Panc1 (cell line): Measurements from ENCODE around the gene AVPI1. TPM values are rescaled to one million over a fixed set of nuclear protein-coding genes. Genes with fewer than 3 reads are reported as not detected.
A peak's percentile ranks its signal among the peaks of the same experiment; 100 is the strongest.

Experiments
- ATAC-seq: fragments of 200-7000 bp; cut with Tn5 transposase; 2 replicates; pipeline ENCODE4 v1.9.1; 2020; ENCODE audit warnings: mild to moderate bottlenecking, moderate library complexity
- BruUV-seq: library from RNA; stranded (reverse); fragments of 400-500 nt; replicated peaks from 2 replicates; lab custom pipeline; 2021; lab: Mats Ljungman, UMichigan
- CTCF ChIA-PET: fragments of 300-600 bp; sonication (Branson Sonifier 250); formaldehyde crosslinking; loops from one replicate; lab custom pipeline; 2022; ENCODE audit warnings: antibody characterized with exemption; lab: Charles Lee
- POLR2A ChIA-PET: fragments of 300-600 bp; sonication (Branson Sonifier 250); formaldehyde crosslinking; loops from one replicate; lab custom pipeline; 2022; ENCODE audit warnings: antibody characterized with exemption; lab: Charles Lee
- DNase-seq: peaks from one replicate; pipeline ENCODE4 v3.0.0-alpha.2; 2010; ENCODE audit warnings: low read depth, low spot score
- H3K27ac ChIP-seq: 2 replicates; pipeline ENCODE4 v1.5.1; 2011; ENCODE audit warnings: mild to moderate bottlenecking, low read length, inconsistent platforms
- H3K27me3 ChIP-seq: fragments of 200-500 bp; sonication (Bioruptor generic); 2 replicates; pipeline ENCODE4 v1.6.0; 2014; ENCODE audit warnings: low read length, inconsistent platforms; ENCODE audit not compliant: control insufficient read depth, insufficient read depth
- H3K36me3 ChIP-seq: fragments of 200-500 bp; sonication (Bioruptor generic); 2 replicates; pipeline ENCODE4 v1.5.1; 2014; ENCODE audit warnings: inconsistent platforms, mild to moderate bottlenecking, low read length, moderate library complexity; ENCODE audit not compliant: control insufficient read depth, insufficient read depth
- H3K4me1 ChIP-seq: 2 replicates; pipeline ENCODE4 v1.5.1; 2011; ENCODE audit warnings: inconsistent platforms, mild to moderate bottlenecking, low read length, moderate library complexity; ENCODE audit not compliant: control insufficient read depth, insufficient read depth
- H3K4me3 ChIP-seq, 2 experiments: 2 replicates each; pipeline ENCODE4 v1.5.1; 2011 to 2012; ENCODE audit warnings: low read depth in 2 of 2, low read length in 2 of 2, mild to moderate bottlenecking in 2 of 2, inconsistent platforms in 1 of 2, moderate library complexity in 1 of 2
- H3K9me3 ChIP-seq: fragments of 200-500 bp; sonication (Bioruptor generic); 2 replicates; pipeline ENCODE4 v1.5.1; 2014; ENCODE audit warnings: low read depth, mild to moderate bottlenecking, inconsistent platforms, low read length, moderate library complexity; ENCODE audit not compliant: control insufficient read depth, insufficient read depth
- POLR2AphosphoS5 ChIP-seq: IDR thresholded peaks from 2 replicates; pipeline ENCODE4 v1.6.1; 2012; ENCODE audit warnings: mild to moderate bottlenecking, low read depth, low read length, moderate library complexity
- SIN3A ChIP-seq: IDR thresholded peaks from 2 replicates; pipeline ENCODE4 v1.6.1; 2012; ENCODE audit warnings: low read depth, mild to moderate bottlenecking, low read length, moderate library complexity, borderline replicate concordance; ENCODE audit not compliant: insufficient read depth
- TCF7L2 ChIP-seq: IDR thresholded peaks from 2 replicates; pipeline ENCODE4 v1.6.1; 2011; ENCODE audit warnings: mild to moderate bottlenecking, low read depth, low read length, inconsistent platforms
- in situ Hi-C: cut with HindIII; loops from 2 replicates; pipeline ENCODE4 v1.10.0; 2016; ENCODE audit warnings: low sequenced_read_pairs, low pct_unique_long_range_greater_than_20kb
- intact Hi-C: fragments of 100-400 bp; cut with micrococcal nuclease; formaldehyde crosslinking; loops from one replicate; pipeline ENCODE4 v1.10.0; 2022; ENCODE audit not compliant: unreplicated experiment
- total RNA-seq: library from RNA; stranded (reverse); gene quantifications from one replicate; pipeline ENCODE4 v1.2.1, GENCODE V29; 2021; ENCODE audit not compliant: unreplicated experiment
- TF ChIP-seq, protein P1 (sequence below), 2 experiments: IDR thresholded peaks; 2 replicates each; pipeline ENCODE4 v1.6.1; 2011 to 2012; ENCODE audit warnings: low read depth in 2 of 2, control low read depth in 1 of 2, low read length in 1 of 2, mild to moderate bottlenecking in 1 of 2, moderate library complexity in 1 of 2; ENCODE audit not compliant: insufficient read depth in 1 of 2
- TF ChIP-seq, protein P2 (sequence below): fragments of 450-650 bp; IDR thresholded peaks from 2 replicates; pipeline ENCODE4 v1.5.1; 2017; ENCODE audit warnings: mild to moderate bottlenecking

The AVPI1 gene
- total RNA-seq, 1 experiment from 2014 or later, result 8.0 TPM

DNA sequence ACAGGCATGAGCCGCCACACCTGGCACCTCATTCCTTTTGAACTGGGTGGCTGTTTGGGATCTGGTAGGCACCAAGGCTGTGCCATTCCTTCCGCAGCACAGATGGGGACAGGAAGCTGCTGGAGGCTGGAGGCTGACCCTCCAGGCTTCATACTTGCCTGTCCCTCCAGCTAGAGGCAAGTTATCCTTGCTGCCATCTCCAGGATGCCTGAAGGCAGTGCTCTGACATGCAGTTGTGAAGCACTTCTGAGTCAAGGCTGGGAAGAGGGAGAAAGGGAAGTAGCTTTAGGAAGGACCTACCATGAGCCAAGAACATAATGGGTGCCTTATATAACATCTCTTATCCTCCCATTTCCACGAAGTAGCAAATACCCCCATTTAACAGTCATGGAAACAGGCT, 36.0 kb upstream of the AVPI1 start:
- H3K27ac ChIP-seq, result no peak overlapping the region
- DNase-seq (no peak), ATAC-seq (peak; percentile 54; the same call in 1 of the 2 replicates)
- ChIA-PET CTCF (interaction anchor here (1.2 kb wide), 1 partner anchor 22 kb away, joined by 6 read pairs; no protein-coding TSS in a partner anchor), POLR2A (interaction anchor here (0.7 kb wide), 1 partner anchor 11 kb away, joined by 3 read pairs; no protein-coding TSS in a partner anchor)
- H3K4me1 ChIP-seq, result peaks cover 2% of the 10 kb centered on the region
- in situ Hi-C loops, result no loop called here
- no peaks in the 10 kb centered on the region for H3K9me3 ChIP-seq
- intact Hi-C loops, result no loop called here
- BruUV-seq, result no TSS peak
- no peaks in the 10 kb centered on the region for H3K36me3 ChIP-seq
- no peaks in the 10 kb centered on the region for H3K27me3 ChIP-seq
- TF ChIP-seq, protein P1, sequence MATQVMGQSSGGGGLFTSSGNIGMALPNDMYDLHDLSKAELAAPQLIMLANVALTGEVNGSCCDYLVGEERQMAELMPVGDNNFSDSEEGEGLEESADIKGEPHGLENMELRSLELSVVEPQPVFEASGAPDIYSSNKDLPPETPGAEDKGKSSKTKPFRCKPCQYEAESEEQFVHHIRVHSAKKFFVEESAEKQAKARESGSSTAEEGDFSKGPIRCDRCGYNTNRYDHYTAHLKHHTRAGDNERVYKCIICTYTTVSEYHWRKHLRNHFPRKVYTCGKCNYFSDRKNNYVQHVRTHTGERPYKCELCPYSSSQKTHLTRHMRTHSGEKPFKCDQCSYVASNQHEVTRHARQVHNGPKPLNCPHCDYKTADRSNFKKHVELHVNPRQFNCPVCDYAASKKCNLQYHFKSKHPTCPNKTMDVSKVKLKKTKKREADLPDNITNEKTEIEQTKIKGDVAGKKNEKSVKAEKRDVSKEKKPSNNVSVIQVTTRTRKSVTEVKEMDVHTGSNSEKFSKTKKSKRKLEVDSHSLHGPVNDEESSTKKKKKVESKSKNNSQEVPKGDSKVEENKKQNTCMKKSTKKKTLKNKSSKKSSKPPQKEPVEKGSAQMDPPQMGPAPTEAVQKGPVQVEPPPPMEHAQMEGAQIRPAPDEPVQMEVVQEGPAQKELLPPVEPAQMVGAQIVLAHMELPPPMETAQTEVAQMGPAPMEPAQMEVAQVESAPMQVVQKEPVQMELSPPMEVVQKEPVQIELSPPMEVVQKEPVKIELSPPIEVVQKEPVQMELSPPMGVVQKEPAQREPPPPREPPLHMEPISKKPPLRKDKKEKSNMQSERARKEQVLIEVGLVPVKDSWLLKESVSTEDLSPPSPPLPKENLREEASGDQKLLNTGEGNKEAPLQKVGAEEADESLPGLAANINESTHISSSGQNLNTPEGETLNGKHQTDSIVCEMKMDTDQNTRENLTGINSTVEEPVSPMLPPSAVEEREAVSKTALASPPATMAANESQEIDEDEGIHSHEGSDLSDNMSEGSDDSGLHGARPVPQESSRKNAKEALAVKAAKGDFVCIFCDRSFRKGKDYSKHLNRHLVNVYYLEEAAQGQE (IDR thresholded peaks at IDR 0.05; ENCODE audit: insufficient read depth in 1 of 2, low read depth in 2 of 2, low read length in 1 of 2), result no peak
- TF ChIP-seq SIN3A, result no peak
- TF ChIP-seq, protein P2, sequence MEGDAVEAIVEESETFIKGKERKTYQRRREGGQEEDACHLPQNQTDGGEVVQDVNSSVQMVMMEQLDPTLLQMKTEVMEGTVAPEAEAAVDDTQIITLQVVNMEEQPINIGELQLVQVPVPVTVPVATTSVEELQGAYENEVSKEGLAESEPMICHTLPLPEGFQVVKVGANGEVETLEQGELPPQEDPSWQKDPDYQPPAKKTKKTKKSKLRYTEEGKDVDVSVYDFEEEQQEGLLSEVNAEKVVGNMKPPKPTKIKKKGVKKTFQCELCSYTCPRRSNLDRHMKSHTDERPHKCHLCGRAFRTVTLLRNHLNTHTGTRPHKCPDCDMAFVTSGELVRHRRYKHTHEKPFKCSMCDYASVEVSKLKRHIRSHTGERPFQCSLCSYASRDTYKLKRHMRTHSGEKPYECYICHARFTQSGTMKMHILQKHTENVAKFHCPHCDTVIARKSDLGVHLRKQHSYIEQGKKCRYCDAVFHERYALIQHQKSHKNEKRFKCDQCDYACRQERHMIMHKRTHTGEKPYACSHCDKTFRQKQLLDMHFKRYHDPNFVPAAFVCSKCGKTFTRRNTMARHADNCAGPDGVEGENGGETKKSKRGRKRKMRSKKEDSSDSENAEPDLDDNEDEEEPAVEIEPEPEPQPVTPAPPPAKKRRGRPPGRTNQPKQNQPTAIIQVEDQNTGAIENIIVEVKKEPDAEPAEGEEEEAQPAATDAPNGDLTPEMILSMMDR, result no peak
- TF ChIP-seq POLR2AphosphoS5, result no peak
- TF ChIP-seq TCF7L2, result no peak
- no peak overlapping the region for H3K4me3 ChIP-seq

DNA sequence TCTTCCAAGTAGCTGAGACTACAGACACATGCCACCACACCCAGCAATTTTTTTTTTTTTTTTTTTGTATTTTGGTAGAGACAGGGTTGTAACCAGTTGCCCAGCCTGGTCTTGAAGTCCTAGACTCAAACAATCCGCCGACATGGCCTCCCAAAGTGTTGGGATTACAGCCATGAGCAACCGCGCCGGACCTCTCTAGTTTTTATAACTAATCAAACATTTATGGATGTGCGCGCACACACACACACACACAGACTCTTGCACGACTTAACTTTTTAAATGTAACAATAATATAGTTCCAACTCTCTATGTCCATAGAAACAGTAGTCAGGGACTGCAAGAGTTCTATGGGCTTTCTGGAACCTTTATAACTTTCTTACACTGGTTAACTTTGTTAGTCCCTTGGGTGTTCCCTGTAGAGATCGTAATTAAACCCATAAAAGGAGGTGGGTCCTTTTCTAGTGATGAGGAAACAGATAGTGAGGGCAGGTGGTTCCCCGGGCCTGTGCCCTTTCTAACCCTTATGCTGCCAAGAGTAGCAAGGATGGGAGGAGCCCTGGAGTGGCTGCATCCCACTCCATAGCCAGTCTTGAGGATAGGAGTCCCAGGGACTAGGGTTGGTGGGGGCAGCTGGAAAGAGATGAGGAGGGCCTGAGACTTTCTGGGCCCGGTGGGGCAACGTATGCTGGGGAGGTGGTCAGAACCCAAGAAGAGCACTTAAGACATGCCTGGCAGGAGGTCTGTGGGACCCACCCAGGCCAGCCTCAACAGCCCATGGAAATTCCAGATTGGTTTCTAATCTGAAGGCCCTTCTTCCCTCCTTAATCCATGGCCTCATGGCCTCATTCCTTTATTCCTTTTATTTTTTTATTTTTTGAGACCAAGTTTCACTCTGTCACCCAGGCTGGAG, 35.1 kb upstream of the AVPI1 start:
- no peak overlapping the region for H3K27ac ChIP-seq
- POLR2A ChIA-PET, result interaction anchor here (0.7 kb wide), 1 partner anchor 12 kb away, joined by 3 read pairs; no protein-coding TSS in a partner anchor
- BruUV-seq, result no TSS peak
- no peaks in the 10 kb centered on the region for H3K9me3 ChIP-seq
- CTCF ChIA-PET, result no interaction called here
- TF ChIP-seq TCF7L2 (no peak), POLR2AphosphoS5 (no peak), SIN3A (no peak)
- TF ChIP-seq, protein P1 (IDR thresholded peaks at IDR 0.05; ENCODE audit: insufficient read depth in 1 of 2, low read depth in 2 of 2, low read length in 1 of 2), result no peak
- TF ChIP-seq, protein P2, result no peak
- intact Hi-C loops (no loop called here), in situ Hi-C loops (no loop called here)
- H3K4me3 ChIP-seq, result no peak overlapping the region
- no peaks in the 10 kb centered on the region for H3K27me3 ChIP-seq
- peaks cover 3% of the 10 kb centered on the region for H3K4me1 ChIP-seq
- ATAC-seq, result no peak
- 0 out of 2 replicates have a peak, but pooled peaks cover 4% of the 10 kb centered on the region for H3K36me3 ChIP-seq
- DNase-seq, result no peak
